ENCODE results near the gene PUM1. TPM values are rescaled to one million over a fixed set of nuclear protein-coding genes. Genes with fewer than 3 reads are reported as not detected.

The PUM1 gene
- total RNA-seq, 1 donor from 2014 or later: 121 TPM

GRCh38 chr1:30971496-30971895 is 94.0 kb downstream of the PUM1 start:
- Histone ChIP-seq H3K4me3 (no peak overlapping the region), H3K36me3 (peaks cover 45% of the 10 kb centered on the region), H3K27me3 (ENCODE audit: low read depth) (no peaks in the 10 kb centered on the region), H3K4me1 (peaks cover 20% of the 10 kb centered on the region), H3K9me3 (no peaks in the 10 kb centered on the region), H3K27ac (no peak overlapping the region)
- ATAC-seq: no peak
- no peak for TF ChIP-seq CTCF (IDR thresholded peaks at IDR 0.05)
- intact Hi-C loops (cut with DNase I): no loop called here
- DNase-seq: no peak

GRCh38 chr1:30969903-30970302 is 95.6 kb downstream of the PUM1 start:
- ATAC-seq: no peak
- Histone ChIP-seq H3K27ac (no peak overlapping the region), H3K4me1 (peaks cover 11% of the 10 kb centered on the region), H3K27me3 (ENCODE audit: low read depth) (no peaks in the 10 kb centered on the region), H3K4me3 (no peak overlapping the region), H3K9me3 (no peaks in the 10 kb centered on the region), H3K36me3 (peaks cover 58% of the 10 kb centered on the region)
- TF ChIP-seq CTCF (IDR thresholded peaks at IDR 0.05): no peak
- intact Hi-C loops (cut with DNase I): no loop called here
- DNase-seq: no peak

DNA sequence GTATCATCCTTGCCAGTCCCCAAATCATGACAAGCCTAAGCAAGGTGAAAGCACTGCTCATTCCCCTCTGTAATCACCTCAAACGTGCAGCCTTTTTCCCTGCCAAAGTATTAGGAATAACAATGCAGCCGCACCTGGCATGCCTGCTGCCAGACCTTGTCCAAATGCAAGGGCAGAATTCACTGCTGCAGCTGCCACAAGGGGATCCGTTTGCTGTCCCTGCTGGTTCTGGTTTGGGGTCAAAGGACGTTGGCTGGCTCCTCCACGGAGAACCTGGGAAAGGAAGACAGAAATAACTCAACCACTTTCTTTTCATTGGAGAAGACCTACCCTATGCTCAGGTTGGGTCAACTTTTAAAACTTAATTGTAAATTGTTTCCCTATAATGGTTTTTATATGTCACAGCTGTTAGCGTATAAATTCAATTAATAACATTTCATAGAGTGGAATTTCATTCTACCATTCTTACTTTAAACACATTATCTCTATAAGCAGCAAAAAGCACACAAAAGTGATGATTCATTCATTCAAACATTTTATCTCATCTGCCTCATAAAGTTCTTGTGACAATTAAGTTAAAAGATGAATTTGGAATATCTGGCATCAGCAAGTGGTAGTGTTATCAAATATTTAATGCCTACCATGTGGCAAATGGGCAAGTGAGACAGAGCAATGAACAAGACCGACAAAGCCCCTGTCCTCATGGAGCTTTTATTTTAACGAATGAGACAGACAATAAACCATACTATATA is 97.1 kb downstream of the PUM1 start:
- DNase-seq (no peak), ATAC-seq (no peak)
- TF ChIP-seq CTCF (IDR thresholded peaks at IDR 0.05): no peak
- Histone ChIP-seq H3K36me3 (peaks cover 58% of the 10 kb centered on the region), H3K27ac (no peak overlapping the region), H3K27me3 (ENCODE audit: low read depth) (no peaks in the 10 kb centered on the region), H3K4me1 (peaks cover 9% of the 10 kb centered on the region), H3K4me3 (no peak overlapping the region), H3K9me3 (no peaks in the 10 kb centered on the region)
- intact Hi-C loops (cut with DNase I): no loop called here

DNA sequence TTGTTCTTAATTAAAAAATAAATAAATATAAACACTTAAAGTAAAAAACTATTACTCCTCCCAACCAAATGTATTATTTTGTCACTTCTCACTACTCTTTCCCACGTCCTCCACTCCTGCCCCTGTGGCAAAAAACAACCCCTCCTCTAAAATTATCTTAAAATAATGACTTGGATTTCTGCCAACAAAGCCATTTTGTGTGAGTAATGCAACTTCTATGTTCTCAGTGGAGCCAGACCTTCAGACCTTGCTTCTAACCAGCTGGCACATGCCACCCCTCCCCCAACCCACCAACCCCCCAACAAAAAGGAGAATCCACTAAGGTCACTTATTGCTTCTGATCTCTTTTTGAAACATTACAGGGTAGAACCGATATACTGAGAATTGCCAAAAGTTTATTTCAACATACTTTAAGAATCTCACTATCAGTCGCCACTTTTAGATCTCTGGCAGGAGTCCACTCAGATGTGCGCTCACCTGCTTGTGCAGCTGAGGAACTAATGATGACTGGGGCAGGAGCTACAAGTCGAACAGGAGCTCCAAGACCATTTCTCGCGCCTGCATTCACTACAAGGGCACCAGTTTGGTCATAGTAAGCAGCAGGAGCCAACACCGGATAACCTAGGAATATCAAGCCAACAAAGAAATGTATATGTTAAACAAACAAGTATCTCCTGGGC is 98.7 kb downstream of the PUM1 start:
- Histone ChIP-seq H3K9me3 (no peaks in the 10 kb centered on the region), H3K36me3 (peaks cover 71% of the 10 kb centered on the region), H3K4me3 (no peak overlapping the region), H3K4me1 (peaks cover 14% of the 10 kb centered on the region), H3K27ac (no peak overlapping the region), H3K27me3 (ENCODE audit: low read depth) (no peaks in the 10 kb centered on the region)
- TF ChIP-seq CTCF (IDR thresholded peaks at IDR 0.05): no peak
- no peak for DNase-seq
- ATAC-seq: no peak
- intact Hi-C loops (cut with DNase I): no loop called here

GRCh38 chr1:30965924-30966599 is 99.5 kb downstream of the PUM1 start:
- no peak for DNase-seq

More at GRCh38 chr1:30965924-30966599, 99.5 kb downstream of the PUM1 start:
- H3K36me3 ChIP-seq: peaks cover 79% of the 10 kb centered on the region
- H3K9me3 ChIP-seq: no peaks in the 10 kb centered on the region
- intact Hi-C loops (cut with DNase I): no loop called here
- no peaks in the 10 kb centered on the region for H3K27me3 ChIP-seq (ENCODE audit: low read depth)
- ATAC-seq: no peak
- peaks cover 14% of the 10 kb centered on the region for H3K4me1 ChIP-seq
- H3K4me3 ChIP-seq: no peak overlapping the region
- no peak for TF ChIP-seq CTCF (IDR thresholded peaks at IDR 0.05)
- H3K27ac ChIP-seq: no peak overlapping the region
